Erythroblast (primary cell): ENCODE results near the gene WDR7.

Experiments used
- GATA1 ChIP-seq: IDR thresholded peaks from 2 replicates; pipeline ENCODE4 v1.6.1; 2011; ENCODE audit warnings: low read depth, mild to moderate bottlenecking, control low read depth, low read length, moderate library complexity
- POLR2A ChIP-seq: IDR thresholded peaks from 2 replicates; pipeline ENCODE4 v1.6.1; 2011; ENCODE audit warnings: mild to moderate bottlenecking, low read length

- TF ChIP-seq POLR2A (no peak), GATA1 (no peak)
These were observed 222.4 kb downstream of the WDR7 start for GRCh38 chr18:56873441-56874140.
